ENCODE measurements around the gene MMRN2.

GRCh38 chr10:86950349-86950748 is 7.1 kb downstream of the MMRN2 start:
- TF ChIP-seq CTCF (conservative IDR thresholded peaks at IDR 0.05; ENCODE audit: low read length) (no peak), EZH2phosphoT487 (IDR thresholded peaks at IDR 0.05; ENCODE audit: borderline replicate concordance, low read depth, low read length) (no peak)

All from OCI-LY7 (cell line).